ENCODE measurements around the gene IL17RA. TPM values are rescaled to one million over a fixed set of nuclear protein-coding genes. Genes with fewer than 3 reads are reported as not detected.
"Not testable (repeated sequence)": the region's sequence is repeated elsewhere in the genome, so short reads cannot be mapped to it uniquely, and the experiment has no call there.

Gene IL17RA, protein sequence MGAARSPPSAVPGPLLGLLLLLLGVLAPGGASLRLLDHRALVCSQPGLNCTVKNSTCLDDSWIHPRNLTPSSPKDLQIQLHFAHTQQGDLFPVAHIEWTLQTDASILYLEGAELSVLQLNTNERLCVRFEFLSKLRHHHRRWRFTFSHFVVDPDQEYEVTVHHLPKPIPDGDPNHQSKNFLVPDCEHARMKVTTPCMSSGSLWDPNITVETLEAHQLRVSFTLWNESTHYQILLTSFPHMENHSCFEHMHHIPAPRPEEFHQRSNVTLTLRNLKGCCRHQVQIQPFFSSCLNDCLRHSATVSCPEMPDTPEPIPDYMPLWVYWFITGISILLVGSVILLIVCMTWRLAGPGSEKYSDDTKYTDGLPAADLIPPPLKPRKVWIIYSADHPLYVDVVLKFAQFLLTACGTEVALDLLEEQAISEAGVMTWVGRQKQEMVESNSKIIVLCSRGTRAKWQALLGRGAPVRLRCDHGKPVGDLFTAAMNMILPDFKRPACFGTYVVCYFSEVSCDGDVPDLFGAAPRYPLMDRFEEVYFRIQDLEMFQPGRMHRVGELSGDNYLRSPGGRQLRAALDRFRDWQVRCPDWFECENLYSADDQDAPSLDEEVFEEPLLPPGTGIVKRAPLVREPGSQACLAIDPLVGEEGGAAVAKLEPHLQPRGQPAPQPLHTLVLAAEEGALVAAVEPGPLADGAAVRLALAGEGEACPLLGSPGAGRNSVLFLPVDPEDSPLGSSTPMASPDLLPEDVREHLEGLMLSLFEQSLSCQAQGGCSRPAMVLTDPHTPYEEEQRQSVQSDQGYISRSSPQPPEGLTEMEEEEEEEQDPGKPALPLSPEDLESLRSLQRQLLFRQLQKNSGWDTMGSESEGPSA
- total RNA-seq (6.6 and 8.4 TPM in 2 replicates), polyA plus RNA-seq (13.1 and 14.6 TPM in 2 replicates)

DNA sequence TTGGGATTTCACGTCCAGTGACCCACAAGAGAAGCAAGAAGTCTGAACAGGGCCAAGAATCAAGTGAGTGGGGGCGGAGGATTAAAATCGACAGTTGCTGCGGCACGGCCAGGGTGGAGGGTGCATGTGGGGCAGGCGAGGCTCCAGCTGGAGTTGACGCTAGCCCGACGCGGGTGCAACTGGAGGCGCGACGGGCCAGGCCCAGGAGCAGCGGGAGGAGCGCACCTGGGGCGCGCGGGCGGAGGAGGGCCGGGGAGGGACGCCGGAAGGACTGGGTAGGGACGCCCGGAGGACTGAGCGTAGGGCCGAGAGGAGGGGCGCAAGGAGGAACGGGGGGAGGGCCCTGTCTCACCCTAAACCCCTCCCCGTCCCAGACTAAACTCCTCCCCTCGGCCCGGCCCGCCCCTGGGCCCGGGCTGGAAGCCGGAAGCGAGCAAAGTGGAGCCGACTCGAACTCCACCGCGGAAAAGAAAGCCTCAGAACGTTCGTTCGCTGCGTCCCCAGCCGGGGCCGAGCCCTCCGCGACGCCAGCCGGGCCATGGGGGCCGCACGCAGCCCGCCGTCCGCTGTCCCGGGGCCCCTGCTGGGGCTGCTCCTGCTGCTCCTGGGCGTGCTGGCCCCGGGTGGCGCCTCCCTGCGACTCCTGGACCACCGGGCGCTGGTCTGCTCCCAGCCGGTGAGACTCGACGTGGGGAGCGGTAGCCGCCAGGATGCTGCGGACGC lies at the start of gene IL17RA:
IL17RA (plus strand) TSS at position 447 of the 723 bp plus-strand sequence; CDS start at position 539, 92 bp downstream.
- Histone ChIP-seq H3K27ac (peak within 1 kb of the TSS; percentile 82), H2AFZ (peak within 1 kb of the TSS; percentile 94)
- TF ChIP-seq, protein P1, sequence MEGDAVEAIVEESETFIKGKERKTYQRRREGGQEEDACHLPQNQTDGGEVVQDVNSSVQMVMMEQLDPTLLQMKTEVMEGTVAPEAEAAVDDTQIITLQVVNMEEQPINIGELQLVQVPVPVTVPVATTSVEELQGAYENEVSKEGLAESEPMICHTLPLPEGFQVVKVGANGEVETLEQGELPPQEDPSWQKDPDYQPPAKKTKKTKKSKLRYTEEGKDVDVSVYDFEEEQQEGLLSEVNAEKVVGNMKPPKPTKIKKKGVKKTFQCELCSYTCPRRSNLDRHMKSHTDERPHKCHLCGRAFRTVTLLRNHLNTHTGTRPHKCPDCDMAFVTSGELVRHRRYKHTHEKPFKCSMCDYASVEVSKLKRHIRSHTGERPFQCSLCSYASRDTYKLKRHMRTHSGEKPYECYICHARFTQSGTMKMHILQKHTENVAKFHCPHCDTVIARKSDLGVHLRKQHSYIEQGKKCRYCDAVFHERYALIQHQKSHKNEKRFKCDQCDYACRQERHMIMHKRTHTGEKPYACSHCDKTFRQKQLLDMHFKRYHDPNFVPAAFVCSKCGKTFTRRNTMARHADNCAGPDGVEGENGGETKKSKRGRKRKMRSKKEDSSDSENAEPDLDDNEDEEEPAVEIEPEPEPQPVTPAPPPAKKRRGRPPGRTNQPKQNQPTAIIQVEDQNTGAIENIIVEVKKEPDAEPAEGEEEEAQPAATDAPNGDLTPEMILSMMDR (IDR thresholded peaks at IDR 0.05; ENCODE audit: poor library complexity): no peak
- no peak for TF ChIP-seq EZH2 (IDR thresholded peaks at IDR 0.05; ENCODE audit: borderline replicate concordance)
- no peak for TF ChIP-seq EZH2phosphoT487 (IDR thresholded peaks at IDR 0.05; ENCODE audit: low read depth, severe bottlenecking, unreplicated experiment)

DNA sequence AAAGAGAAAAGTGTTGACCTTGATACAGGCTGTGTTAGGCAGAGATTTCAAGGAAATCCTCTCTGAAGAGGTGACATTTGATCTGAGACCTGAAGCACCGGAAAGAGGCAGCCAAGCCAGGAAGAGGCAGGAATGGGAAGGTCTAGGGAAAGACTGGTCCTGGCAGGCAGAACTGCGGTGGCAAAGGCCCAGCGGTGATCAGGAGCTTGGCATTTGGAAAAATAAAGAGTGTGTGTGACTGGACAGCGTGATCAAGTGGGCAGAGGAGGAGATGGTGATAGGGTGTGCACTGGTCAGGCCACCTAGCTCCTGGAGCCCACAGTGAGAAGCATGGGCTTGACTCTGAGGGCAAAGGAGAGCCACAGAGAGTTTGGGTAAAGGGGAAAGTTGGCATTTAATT lies 49.6 kb upstream of the IL17RA start:
- H3K27me3 ChIP-seq: no peaks in the 10 kb centered on the region
- DNase-seq (ENCODE audit: low spot score): no peak
- H3K4me3 ChIP-seq: no peak overlapping the region
- no peaks in the 10 kb centered on the region for H3K4me1 ChIP-seq (ENCODE audit: insufficient read depth)
- no peaks in the 10 kb centered on the region for H3K9me2 ChIP-seq (replicated peaks; ENCODE audit: insufficient read depth)
- no peak for TF ChIP-seq EZH2 (IDR thresholded peaks at IDR 0.05; ENCODE audit: borderline replicate concordance)
- TF ChIP-seq EZH2phosphoT487 (IDR thresholded peaks at IDR 0.05; ENCODE audit: low read depth, severe bottlenecking, unreplicated experiment): no peak
- TF ChIP-seq, protein P1 (IDR thresholded peaks at IDR 0.05; ENCODE audit: poor library complexity): no peak
- no peaks in the 10 kb centered on the region for H3K79me2 ChIP-seq
- 84% methylated on average over 4 of the region's 4 CpGs for WGBS (ENCODE audit: low lambda C conversion rate, missing lambda C conversion rate)
- H3K27ac ChIP-seq: no peak overlapping the region
- H3K9me3 ChIP-seq (ENCODE audit: low read depth): no peaks in the 10 kb centered on the region
- H3K36me3 ChIP-seq (replicated peaks; ENCODE audit: insufficient read depth, low read depth): no peaks in the 10 kb centered on the region
- no peak overlapping the region for H2AFZ ChIP-seq
- no peaks in the 10 kb centered on the region for H4K20me1 ChIP-seq (ENCODE audit: insufficient read depth, poor library complexity, severe bottlenecking)
- no peak overlapping the region for H3K4me2 ChIP-seq

More for the DNA sequence above, at the start of gene IL17RA:
- Histone ChIP-seq H4K20me1 (ENCODE audit: insufficient read depth, poor library complexity, severe bottlenecking) (peaks cover 10% of the 10 kb centered on the region), H3K9me3 (ENCODE audit: low read depth) (no peaks in the 10 kb centered on the region), H3K79me2 (peaks cover 15% of the 10 kb centered on the region), H3K27me3 (no peaks in the 10 kb centered on the region), H3K36me3 (replicated peaks; ENCODE audit: insufficient read depth, low read depth) (no peaks in the 10 kb centered on the region), H3K4me1 (ENCODE audit: insufficient read depth) (peaks cover 9% of the 10 kb centered on the region), H3K4me2 (peak within 1 kb of the TSS; percentile 91), H3K9me2 (replicated peaks; ENCODE audit: insufficient read depth) (no peaks in the 10 kb centered on the region), H3K4me3 (peak within 1 kb of the TSS; percentile 77)
- peak; percentile 94 for DNase-seq (ENCODE audit: low spot score)
- 1% methylated on average over 45 of the region's 68 CpGs for WGBS (ENCODE audit: low lambda C conversion rate, missing lambda C conversion rate)

DNA sequence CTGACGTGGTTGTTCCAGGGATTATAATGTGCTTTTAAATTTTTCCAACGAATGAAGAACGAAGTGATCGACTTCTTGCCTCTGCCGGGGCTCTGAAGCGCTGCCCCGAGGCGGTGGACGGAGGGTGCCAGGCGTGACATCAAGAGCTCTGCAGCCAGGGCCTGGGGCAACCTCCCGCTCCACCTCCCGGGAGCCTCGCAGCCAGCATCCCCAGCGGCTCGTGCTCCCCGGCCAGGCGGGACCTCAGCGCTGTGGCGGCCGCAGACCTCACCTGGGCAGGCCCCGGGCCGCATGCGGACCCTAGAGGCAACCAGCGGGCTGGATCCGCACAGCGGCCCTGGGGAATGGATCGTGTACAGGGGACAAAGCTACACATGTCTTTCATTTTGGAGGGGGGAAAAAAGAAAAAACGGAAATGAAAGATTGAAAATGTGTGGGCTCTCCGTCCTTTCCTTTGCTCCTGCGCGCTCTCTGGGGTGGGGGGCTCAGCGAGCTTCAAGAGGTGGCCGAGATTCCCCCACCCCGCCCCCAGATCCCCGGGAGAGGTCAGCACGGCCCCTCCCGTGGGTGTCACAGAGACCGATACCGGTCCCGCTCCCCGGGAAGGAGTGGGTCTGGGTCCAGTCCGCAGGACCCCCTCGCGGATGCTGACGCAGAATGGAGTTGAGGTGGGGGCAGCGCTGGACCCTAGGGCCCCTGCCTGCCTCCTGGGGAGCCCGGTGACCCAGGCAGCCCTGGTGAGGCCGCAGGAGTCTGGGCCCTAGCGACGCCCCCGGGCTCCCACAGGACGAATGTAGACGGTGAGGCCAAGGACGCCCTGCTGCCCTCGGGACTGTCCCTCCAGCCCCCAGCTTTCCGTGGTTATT lies 48.6 kb upstream of the IL17RA start:
- not testable (repeated sequence) for H3K27me3 ChIP-seq; H3K36me3 ChIP-seq (replicated peaks; ENCODE audit: insufficient read depth, low read depth); H3K9me3 ChIP-seq (ENCODE audit: low read depth); H3K4me3 ChIP-seq; H3K4me1 ChIP-seq (ENCODE audit: insufficient read depth); H3K79me2 ChIP-seq; H2AFZ ChIP-seq; H3K4me2 ChIP-seq; H4K20me1 ChIP-seq (ENCODE audit: insufficient read depth, poor library complexity, severe bottlenecking); H3K27ac ChIP-seq; DNase-seq (ENCODE audit: low spot score); H3K9me2 ChIP-seq (replicated peaks; ENCODE audit: insufficient read depth)
- WGBS (ENCODE audit: low lambda C conversion rate, missing lambda C conversion rate): 90% methylated on average over 45 of the region's 56 CpGs

DNA sequence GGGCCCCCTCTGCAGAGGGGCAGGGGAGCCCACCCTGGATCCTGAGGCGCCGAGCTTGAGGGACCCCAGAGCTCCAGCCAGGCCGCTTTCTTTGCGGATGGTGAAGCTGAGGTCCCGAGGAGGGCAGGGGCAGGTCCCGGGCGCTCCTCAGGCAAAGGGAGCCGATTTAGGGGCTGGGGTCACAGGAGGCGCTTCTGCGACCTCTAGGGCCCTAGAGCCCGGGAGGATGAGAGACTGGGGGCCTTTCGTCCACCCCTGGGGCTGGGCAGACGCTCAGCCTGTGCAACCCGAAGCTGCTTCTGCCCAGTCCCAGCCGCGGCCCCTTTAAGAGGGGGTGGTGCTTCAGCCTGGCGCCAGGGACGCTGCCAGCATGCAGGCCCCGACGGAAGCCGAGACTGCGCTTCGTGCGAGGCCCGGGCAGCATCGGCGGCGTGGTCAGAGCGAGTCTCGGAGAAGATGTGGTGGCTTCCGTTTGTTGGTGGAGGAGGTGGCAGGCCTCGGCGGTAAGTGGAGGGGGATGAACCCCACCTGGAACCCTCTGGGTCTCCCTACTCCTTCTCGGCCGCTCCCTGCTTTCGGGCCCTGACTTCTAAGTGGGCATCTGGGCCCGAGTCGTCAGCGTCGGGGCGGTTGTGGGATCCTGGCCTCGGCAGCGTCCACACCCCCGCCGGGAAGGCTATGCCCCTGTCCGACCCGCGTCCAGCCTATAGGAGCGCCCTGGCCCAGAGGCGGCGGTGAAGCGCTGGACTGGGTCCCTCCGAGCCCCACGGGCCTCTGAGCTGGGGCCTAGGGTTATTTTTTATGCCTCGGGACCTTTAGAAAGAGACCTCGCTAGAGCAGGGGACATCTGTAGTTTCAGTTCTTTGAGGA lies 47.7 kb upstream of the IL17RA start:
- not testable (repeated sequence) for H3K36me3 ChIP-seq (replicated peaks; ENCODE audit: insufficient read depth, low read depth); H4K20me1 ChIP-seq (ENCODE audit: insufficient read depth, poor library complexity, severe bottlenecking); H3K4me3 ChIP-seq; H3K9me3 ChIP-seq (ENCODE audit: low read depth); H3K27ac ChIP-seq; DNase-seq (ENCODE audit: low spot score); H3K4me1 ChIP-seq (ENCODE audit: insufficient read depth); H3K79me2 ChIP-seq; H3K9me2 ChIP-seq (replicated peaks; ENCODE audit: insufficient read depth); H3K27me3 ChIP-seq; H2AFZ ChIP-seq; H3K4me2 ChIP-seq
- WGBS (ENCODE audit: low lambda C conversion rate, missing lambda C conversion rate): 92% methylated on average over 30 of the region's 56 CpGs

Data from hepatocyte (in vitro differentiated cells).